IMR-90 (cell line): ENCODE measurements around the gene HCFC1. TPM values are rescaled to one million over a fixed set of nuclear protein-coding genes. Genes with fewer than 3 reads are reported as not detected.

Experiments used
- ATAC-seq: fragments of 200-7000 bp; cut with Tn5 transposase; 2 replicates; pipeline ENCODE4 v1.9.1; 2020; ENCODE audit warnings: low read depth, mild to moderate bottlenecking, moderate library complexity
- BruUV-seq: library from RNA; stranded (reverse); fragments of 400-500 nt; replicated peaks from 2 replicates; lab custom pipeline; 2021; lab: Mats Ljungman, UMichigan
- CTCF ChIA-PET: fragments of 300-600 bp; formaldehyde crosslinking; extraction: SDS; loops from one replicate; lab custom pipeline; 2021; ENCODE audit warnings: antibody characterized with exemption; lab: Yijun Ruan, JAX
- POLR2A ChIA-PET: fragments of 300-600 bp; sonication (Branson Sonifier 250); formaldehyde crosslinking; loops from one replicate; lab custom pipeline; 2022; ENCODE audit warnings: antibody characterized with exemption; ENCODE audit not compliant: unreplicated experiment; lab: Charles Lee
- DNase-seq: peaks from one replicate; pipeline ENCODE4 v3.0.0; 2013
- H2AFZ ChIP-seq: replicated peaks from 2 replicates; pipeline ENCODE3; 2013; ENCODE audit warnings: low read length, mild to moderate bottlenecking; ENCODE audit not compliant: poor library complexity
- H2AK5ac ChIP-seq: 2 replicates; pipeline ENCODE4 v1.6.1; 2013; ENCODE audit warnings: low read depth, low read length, inconsistent platforms
- H2AK9ac ChIP-seq: replicated peaks from 2 replicates; pipeline ENCODE3; 2013; ENCODE audit warnings: mild to moderate bottlenecking, low read depth, low read length, moderate library complexity; ENCODE audit not compliant: poor library complexity
- H2BK120ac ChIP-seq: 2 replicates; pipeline ENCODE4 v1.6.1; 2013; ENCODE audit warnings: low read depth, low read length, inconsistent platforms
- H2BK15ac ChIP-seq: 3 replicates; pipeline ENCODE4 v1.6.1; 2013; ENCODE audit warnings: low read depth, low read length, inconsistent platforms
- H2BK20ac ChIP-seq: 2 replicates; pipeline ENCODE4 v1.6.1; 2013; ENCODE audit warnings: low read depth, mild to moderate bottlenecking, inconsistent platforms, low read length, moderate library complexity
- H2BK5ac ChIP-seq: 2 replicates; pipeline ENCODE4 v1.6.1; 2013; ENCODE audit warnings: mild to moderate bottlenecking, low read depth, low read length, inconsistent platforms; ENCODE audit not compliant: poor library complexity, severe bottlenecking
- H3K14ac ChIP-seq: replicated peaks from 2 replicates; pipeline ENCODE4 v1.6.1; 2013; ENCODE audit warnings: low read depth, low read length, inconsistent platforms
- H3K18ac ChIP-seq: 2 replicates; pipeline ENCODE4 v1.6.1; 2013; ENCODE audit warnings: low read depth, low read length, control low read depth
- H3K23ac ChIP-seq: 2 replicates; pipeline ENCODE4 v1.6.1; 2013; ENCODE audit warnings: low read depth, low read length, inconsistent platforms
- H3K27ac ChIP-seq: 2 replicates; pipeline ENCODE4 v1.5.1; 2013; ENCODE audit warnings: mild to moderate bottlenecking, control low read depth, low read length; ENCODE audit not compliant: insufficient read depth
- H3K27me3 ChIP-seq: 2 replicates; pipeline ENCODE4 v1.6.1; 2013; ENCODE audit warnings: low read length; ENCODE audit not compliant: control insufficient read depth, insufficient read depth
- H3K36me3 ChIP-seq: 2 replicates; pipeline ENCODE4 v1.6.1; 2013; ENCODE audit warnings: low read length, mixed read lengths; ENCODE audit not compliant: control insufficient read depth, insufficient read depth
- H3K4ac ChIP-seq: 2 replicates; pipeline ENCODE4 v1.6.1; 2013; ENCODE audit warnings: low read depth, low read length, inconsistent platforms
- H3K4me1 ChIP-seq: 2 replicates; pipeline ENCODE4 v1.6.1; 2013; ENCODE audit warnings: low read length, mixed read lengths; ENCODE audit not compliant: control insufficient read depth, insufficient read depth
- H3K4me2 ChIP-seq: 2 replicates; pipeline ENCODE4 v1.6.1; 2013; ENCODE audit warnings: low read depth, mild to moderate bottlenecking, control low read depth, low read length, moderate library complexity
- H3K4me3 ChIP-seq: 2 replicates; pipeline ENCODE4 v1.5.1; 2013; ENCODE audit warnings: low read depth, mild to moderate bottlenecking, control low read depth, low read length, moderate library complexity; ENCODE audit not compliant: insufficient read depth
- H3K56ac ChIP-seq: 2 replicates; pipeline ENCODE4 v1.6.1; 2013; ENCODE audit warnings: low read length, inconsistent platforms; ENCODE audit not compliant: insufficient read depth; ENCODE audit errors: extremely low read depth
- H3K79me1 ChIP-seq, 2 experiments: 2 replicates each; pipeline ENCODE4 v1.6.1; 2013; ENCODE audit warnings: low read length in 2 of 2, inconsistent platforms in 1 of 2, low read depth in 1 of 2
- H3K9ac ChIP-seq: 2 replicates; pipeline ENCODE4 v1.6.1; 2013; ENCODE audit warnings: low read depth, low read length, control low read depth
- H3K9me1 ChIP-seq: 2 replicates; pipeline ENCODE4 v1.6.1; 2013; ENCODE audit warnings: low read length, inconsistent platforms; ENCODE audit not compliant: insufficient read depth
- H3K9me3 ChIP-seq: 2 replicates; pipeline ENCODE4 v1.6.1; 2013; ENCODE audit warnings: low read length; ENCODE audit not compliant: control insufficient read depth, insufficient read depth
- H4K20me1 ChIP-seq: 2 replicates; pipeline ENCODE4 v1.6.1; 2013; ENCODE audit warnings: low read length, inconsistent platforms; ENCODE audit not compliant: insufficient read depth
- H4K5ac ChIP-seq: 2 replicates; pipeline ENCODE4 v1.6.1; 2013; ENCODE audit warnings: mild to moderate bottlenecking, low read depth, low read length, control low read depth
- H4K8ac ChIP-seq, 2 experiments: 2 replicates each; pipeline ENCODE4 v1.6.1; 2013; ENCODE audit warnings: low read depth in 2 of 2, low read length in 2 of 2, control low read depth in 1 of 2, inconsistent platforms in 1 of 2
- H4K91ac ChIP-seq: 2 replicates; pipeline ENCODE4 v1.6.1; 2013; ENCODE audit warnings: low read depth, low read length, inconsistent platforms; ENCODE audit not compliant: insufficient read depth
- FOS ChIP-seq: fragments of 150-350 bp; IDR thresholded peaks from 2 replicates; pipeline ENCODE4 v1.6.1; 2016; ENCODE audit warnings: low read depth, low read length
- MAFK ChIP-seq: IDR thresholded peaks from 2 replicates; pipeline ENCODE4 v1.6.1; 2012; ENCODE audit warnings: low read depth, low read length, improper control_type of control experiment
- NFE2L2 ChIP-seq: fragments of 150-350 bp; IDR thresholded peaks from 2 replicates; pipeline ENCODE4 v1.6.1; 2016; ENCODE audit warnings: low read depth, mild to moderate bottlenecking, low read length
- POLR2A ChIP-seq: IDR thresholded peaks from 2 replicates; pipeline ENCODE4 v1.6.1; 2012; ENCODE audit warnings: mild to moderate bottlenecking, low read depth, low read length
- RFX5 ChIP-seq: IDR thresholded peaks from 2 replicates; pipeline ENCODE4 v1.8.0; 2012; ENCODE audit warnings: low read depth, mild to moderate bottlenecking, low read length, moderate library complexity
- WGBS, 2 experiments: methylation state at CpG; one replicate each; pipeline versions ENCODE4 v1.1.5 to v1.1.7; 2013; ENCODE audit warnings: missing lambda C conversion rate in 2 of 2; ENCODE audit not compliant: insufficient read length in 1 of 2; ENCODE audit errors: extremely low coverage in 2 of 2; 5-methylcytosine and 5-hydroxymethylcytosine counted together
- dilution Hi-C: fragments of 300-500 bp; cut with HindIII; formaldehyde crosslinking; loops from one replicate; pipeline ENCODE4 v1.14.3; 2018; ENCODE audit warnings: low sequenced_read_pairs; ENCODE audit not compliant: unreplicated experiment
- in situ Hi-C: fragments of 300-500 bp; cut with MboI; formaldehyde crosslinking; loops from 3 replicates; pipeline ENCODE4 v1.14.3; 2019; ENCODE audit warnings: low sequenced_read_pairs, inconsistent platforms, mixed read lengths
- intact Hi-C: fragments of 100-400 bp; cut with micrococcal nuclease; formaldehyde crosslinking; loops from 2 replicates; pipeline ENCODE4 v1.10.0; 2022
- polyA plus RNA-seq, 3 experiments: library from polyadenylated mRNA; depleted of rRNA; stranded (reverse); fragments of >200 nt; gene quantifications; 2 replicates each; pipeline ENCODE4 v1.2.3, GENCODE V29; 2012; ENCODE audit warnings: low replicate concordance in 1 of 3
- total RNA-seq: library from RNA; depleted of rRNA; stranded (reverse); fragments of >200 nt; gene quantifications from 2 replicates; pipeline ENCODE4 v1.2.3, GENCODE V29; 2012
- TF ChIP-seq, protein P1 (sequence below): fragments of 150-350 bp; IDR thresholded peaks from 2 replicates; pipeline ENCODE4 v1.6.1; 2016; ENCODE audit warnings: low read depth, mild to moderate bottlenecking, low read length, moderate library complexity, borderline replicate concordance

Gene HCFC1
- total and polyA plus RNA-seq, 2 of the 4 experiments (the other 2 are of a cell fraction) = 3.2 to 17.6 TPM

DNA sequence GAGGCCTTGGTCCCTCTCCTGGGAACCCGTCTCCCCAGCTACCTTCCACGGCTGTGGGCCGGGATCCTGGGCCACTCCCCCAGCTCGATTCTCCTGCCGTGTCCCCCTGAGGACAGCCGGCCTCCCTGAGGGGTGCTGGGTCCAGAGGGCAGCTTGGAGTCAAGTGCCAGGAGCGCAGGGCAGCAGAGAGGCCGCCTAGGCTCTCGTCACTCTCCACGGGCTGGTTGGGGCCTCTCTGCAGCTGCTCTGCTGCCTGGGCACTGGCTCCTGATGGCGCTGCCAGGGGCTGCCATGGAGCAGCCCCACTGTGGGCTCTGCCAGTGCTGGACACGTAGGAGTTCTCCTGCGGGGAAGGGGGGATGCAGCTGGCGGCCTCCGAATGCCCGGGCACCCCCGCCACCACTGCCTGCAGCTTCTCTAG lies 41.4 kb upstream of the HCFC1 start:
- H2BK120ac ChIP-seq = no peak overlapping the region
- no peak overlapping the region for H3K18ac ChIP-seq
- intact Hi-C loops (loop anchor here (1.0 kb wide), 1 partner anchor 38 kb away; no protein-coding TSS in a partner anchor), dilution Hi-C loops (no loop called here), in situ Hi-C loops (no loop called here)
- peaks cover 0 to 3% of the 10 kb centered on the region in 2 experiments; a peak in 3 of 4 replicates for H3K79me1 ChIP-seq
- no peak overlapping the region for H2BK5ac ChIP-seq
- H2BK20ac ChIP-seq = no peak overlapping the region
- no peak for ATAC-seq
- no peaks in the 10 kb centered on the region for H3K27me3 ChIP-seq
- H4K20me1 ChIP-seq = no peaks in the 10 kb centered on the region
- H3K27ac ChIP-seq = no peak overlapping the region
- POLR2A ChIA-PET = no interaction called here
- H3K9ac ChIP-seq = no peak overlapping the region
- H3K56ac ChIP-seq = no peak overlapping the region
- no peaks in the 10 kb centered on the region for H3K9me1 ChIP-seq
- H4K5ac ChIP-seq = no peak overlapping the region
- 70% methylated on average over 6 of the region's 17 CpGs; no CpG with 5 or more reads in 1 of the 2 experiments for WGBS, 2 experiments
- peaks cover 21% of the 10 kb centered on the region for H3K36me3 ChIP-seq
- CTCF ChIA-PET = no interaction called here
- no peak overlapping the region for H2BK15ac ChIP-seq
- H4K91ac ChIP-seq = no peak overlapping the region
- H3K9me3 ChIP-seq = no peaks in the 10 kb centered on the region
- H3K4me2 ChIP-seq = no peak overlapping the region
- no peak overlapping the region for H2AFZ ChIP-seq
- DNase-seq = no peak
- TF ChIP-seq FOS (no peak), NFE2L2 (no peak), MAFK (no peak), RFX5 (no peak), POLR2A (no peak)
- TF ChIP-seq, protein P1, sequence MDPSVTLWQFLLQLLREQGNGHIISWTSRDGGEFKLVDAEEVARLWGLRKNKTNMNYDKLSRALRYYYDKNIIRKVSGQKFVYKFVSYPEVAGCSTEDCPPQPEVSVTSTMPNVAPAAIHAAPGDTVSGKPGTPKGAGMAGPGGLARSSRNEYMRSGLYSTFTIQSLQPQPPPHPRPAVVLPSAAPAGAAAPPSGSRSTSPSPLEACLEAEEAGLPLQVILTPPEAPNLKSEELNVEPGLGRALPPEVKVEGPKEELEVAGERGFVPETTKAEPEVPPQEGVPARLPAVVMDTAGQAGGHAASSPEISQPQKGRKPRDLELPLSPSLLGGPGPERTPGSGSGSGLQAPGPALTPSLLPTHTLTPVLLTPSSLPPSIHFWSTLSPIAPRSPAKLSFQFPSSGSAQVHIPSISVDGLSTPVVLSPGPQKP = no peak
- no peak overlapping the region for H2AK9ac ChIP-seq
- H3K23ac ChIP-seq = no peak overlapping the region
- no peak overlapping the region for H3K4ac ChIP-seq
- H3K14ac ChIP-seq = no peak overlapping the region
- H3K4me1 ChIP-seq = no peaks in the 10 kb centered on the region
- H4K8ac ChIP-seq = no peak overlapping the region
- no TSS peak for BruUV-seq
- H2AK5ac ChIP-seq = no peak overlapping the region
- H3K4me3 ChIP-seq = no peak overlapping the region
